HL-60 (cell line): Measurements from ENCODE around the gene SUPT4H1.

Experiments
- DNase-seq, 2 experiments: peaks; one replicate each; pipeline ENCODE4 v3.0.0-alpha.2; 2010 to 2020; ENCODE audit warnings: low read depth in 1 of 2, low spot score in 1 of 2
- H3K27ac ChIP-seq: fragments of 250-450 bp; sonication (Bioruptor Pico); replicated peaks from 2 replicates; pipeline ENCODE4 v1.5.1; 2020; ENCODE audit warnings: mild to moderate bottlenecking, moderate library complexity
- H3K27me3 ChIP-seq: fragments of 250-450 bp; sonication (Bioruptor Pico); 2 replicates; pipeline ENCODE4 v1.5.1; 2021; ENCODE audit warnings: mild to moderate bottlenecking, moderate library complexity; ENCODE audit not compliant: insufficient read depth, poor library complexity, severe bottlenecking
- H3K4me3 ChIP-seq: replicated peaks from 2 replicates; pipeline ENCODE4 v1.5.1; 2011; ENCODE audit warnings: mild to moderate bottlenecking, control low read depth, low read length; ENCODE audit not compliant: insufficient read depth
- GABPA ChIP-seq: IDR thresholded peaks from 2 replicates; pipeline ENCODE4 v1.6.1; 2012; ENCODE audit warnings: low read depth
- POLR2AphosphoS5 ChIP-seq: IDR thresholded peaks from 2 replicates; pipeline ENCODE4 v1.6.1; 2012; ENCODE audit warnings: low read depth
- SPI1 ChIP-seq: IDR thresholded peaks from 2 replicates; pipeline ENCODE4 v1.6.1; 2012; ENCODE audit warnings: low read depth, mild to moderate bottlenecking, borderline replicate concordance
- TF ChIP-seq, protein P1 (sequence below): IDR thresholded peaks from one replicate; pipeline ENCODE4 v1.5.1; 2011; ENCODE audit warnings: low read length, control low read depth, inconsistent platforms; ENCODE audit not compliant: insufficient read depth
- TF ChIP-seq, protein P2 (sequence below): IDR thresholded peaks from 2 replicates; pipeline ENCODE4 v1.6.1; 2012; ENCODE audit warnings: low read depth; ENCODE audit not compliant: insufficient replicate concordance

The SUPT4H1 gene

DNA sequence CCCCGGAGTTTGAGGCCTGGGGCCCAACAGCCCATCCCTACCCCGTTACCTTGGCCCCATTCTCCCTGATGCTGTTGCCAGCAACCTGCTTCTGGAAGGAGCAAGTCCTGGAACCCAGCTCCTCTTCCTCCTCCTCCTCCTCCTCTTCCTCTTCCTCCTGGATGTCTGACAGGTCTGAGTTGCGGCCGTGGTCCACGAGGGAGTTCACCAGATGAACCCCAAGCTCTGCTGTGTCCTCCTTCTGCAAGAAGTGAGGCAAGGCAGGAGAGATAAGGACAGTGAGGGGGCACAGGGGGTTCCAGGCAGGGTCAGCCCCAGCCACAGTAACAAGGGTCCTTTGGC is 42.1 kb downstream of the SUPT4H1 start:
- no peak for DNase-seq
- Histone ChIP-seq H3K27ac (0 out of 2 replicates have a peak overlapping the region, but pooled peaks have one; percentile 26), H3K27me3 (no peaks in the 10 kb centered on the region), H3K4me3 (no peak overlapping the region)
- 0 out of 2 replicates have a peak, but pooled peaks have one; percentile 67 for TF ChIP-seq POLR2AphosphoS5
- TF ChIP-seq, protein P1, sequence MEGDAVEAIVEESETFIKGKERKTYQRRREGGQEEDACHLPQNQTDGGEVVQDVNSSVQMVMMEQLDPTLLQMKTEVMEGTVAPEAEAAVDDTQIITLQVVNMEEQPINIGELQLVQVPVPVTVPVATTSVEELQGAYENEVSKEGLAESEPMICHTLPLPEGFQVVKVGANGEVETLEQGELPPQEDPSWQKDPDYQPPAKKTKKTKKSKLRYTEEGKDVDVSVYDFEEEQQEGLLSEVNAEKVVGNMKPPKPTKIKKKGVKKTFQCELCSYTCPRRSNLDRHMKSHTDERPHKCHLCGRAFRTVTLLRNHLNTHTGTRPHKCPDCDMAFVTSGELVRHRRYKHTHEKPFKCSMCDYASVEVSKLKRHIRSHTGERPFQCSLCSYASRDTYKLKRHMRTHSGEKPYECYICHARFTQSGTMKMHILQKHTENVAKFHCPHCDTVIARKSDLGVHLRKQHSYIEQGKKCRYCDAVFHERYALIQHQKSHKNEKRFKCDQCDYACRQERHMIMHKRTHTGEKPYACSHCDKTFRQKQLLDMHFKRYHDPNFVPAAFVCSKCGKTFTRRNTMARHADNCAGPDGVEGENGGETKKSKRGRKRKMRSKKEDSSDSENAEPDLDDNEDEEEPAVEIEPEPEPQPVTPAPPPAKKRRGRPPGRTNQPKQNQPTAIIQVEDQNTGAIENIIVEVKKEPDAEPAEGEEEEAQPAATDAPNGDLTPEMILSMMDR, result no peak
- no peak for TF ChIP-seq GABPA
- TF ChIP-seq SPI1, result no peak
- TF ChIP-seq, protein P2, sequence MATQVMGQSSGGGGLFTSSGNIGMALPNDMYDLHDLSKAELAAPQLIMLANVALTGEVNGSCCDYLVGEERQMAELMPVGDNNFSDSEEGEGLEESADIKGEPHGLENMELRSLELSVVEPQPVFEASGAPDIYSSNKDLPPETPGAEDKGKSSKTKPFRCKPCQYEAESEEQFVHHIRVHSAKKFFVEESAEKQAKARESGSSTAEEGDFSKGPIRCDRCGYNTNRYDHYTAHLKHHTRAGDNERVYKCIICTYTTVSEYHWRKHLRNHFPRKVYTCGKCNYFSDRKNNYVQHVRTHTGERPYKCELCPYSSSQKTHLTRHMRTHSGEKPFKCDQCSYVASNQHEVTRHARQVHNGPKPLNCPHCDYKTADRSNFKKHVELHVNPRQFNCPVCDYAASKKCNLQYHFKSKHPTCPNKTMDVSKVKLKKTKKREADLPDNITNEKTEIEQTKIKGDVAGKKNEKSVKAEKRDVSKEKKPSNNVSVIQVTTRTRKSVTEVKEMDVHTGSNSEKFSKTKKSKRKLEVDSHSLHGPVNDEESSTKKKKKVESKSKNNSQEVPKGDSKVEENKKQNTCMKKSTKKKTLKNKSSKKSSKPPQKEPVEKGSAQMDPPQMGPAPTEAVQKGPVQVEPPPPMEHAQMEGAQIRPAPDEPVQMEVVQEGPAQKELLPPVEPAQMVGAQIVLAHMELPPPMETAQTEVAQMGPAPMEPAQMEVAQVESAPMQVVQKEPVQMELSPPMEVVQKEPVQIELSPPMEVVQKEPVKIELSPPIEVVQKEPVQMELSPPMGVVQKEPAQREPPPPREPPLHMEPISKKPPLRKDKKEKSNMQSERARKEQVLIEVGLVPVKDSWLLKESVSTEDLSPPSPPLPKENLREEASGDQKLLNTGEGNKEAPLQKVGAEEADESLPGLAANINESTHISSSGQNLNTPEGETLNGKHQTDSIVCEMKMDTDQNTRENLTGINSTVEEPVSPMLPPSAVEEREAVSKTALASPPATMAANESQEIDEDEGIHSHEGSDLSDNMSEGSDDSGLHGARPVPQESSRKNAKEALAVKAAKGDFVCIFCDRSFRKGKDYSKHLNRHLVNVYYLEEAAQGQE, result no peak

DNA sequence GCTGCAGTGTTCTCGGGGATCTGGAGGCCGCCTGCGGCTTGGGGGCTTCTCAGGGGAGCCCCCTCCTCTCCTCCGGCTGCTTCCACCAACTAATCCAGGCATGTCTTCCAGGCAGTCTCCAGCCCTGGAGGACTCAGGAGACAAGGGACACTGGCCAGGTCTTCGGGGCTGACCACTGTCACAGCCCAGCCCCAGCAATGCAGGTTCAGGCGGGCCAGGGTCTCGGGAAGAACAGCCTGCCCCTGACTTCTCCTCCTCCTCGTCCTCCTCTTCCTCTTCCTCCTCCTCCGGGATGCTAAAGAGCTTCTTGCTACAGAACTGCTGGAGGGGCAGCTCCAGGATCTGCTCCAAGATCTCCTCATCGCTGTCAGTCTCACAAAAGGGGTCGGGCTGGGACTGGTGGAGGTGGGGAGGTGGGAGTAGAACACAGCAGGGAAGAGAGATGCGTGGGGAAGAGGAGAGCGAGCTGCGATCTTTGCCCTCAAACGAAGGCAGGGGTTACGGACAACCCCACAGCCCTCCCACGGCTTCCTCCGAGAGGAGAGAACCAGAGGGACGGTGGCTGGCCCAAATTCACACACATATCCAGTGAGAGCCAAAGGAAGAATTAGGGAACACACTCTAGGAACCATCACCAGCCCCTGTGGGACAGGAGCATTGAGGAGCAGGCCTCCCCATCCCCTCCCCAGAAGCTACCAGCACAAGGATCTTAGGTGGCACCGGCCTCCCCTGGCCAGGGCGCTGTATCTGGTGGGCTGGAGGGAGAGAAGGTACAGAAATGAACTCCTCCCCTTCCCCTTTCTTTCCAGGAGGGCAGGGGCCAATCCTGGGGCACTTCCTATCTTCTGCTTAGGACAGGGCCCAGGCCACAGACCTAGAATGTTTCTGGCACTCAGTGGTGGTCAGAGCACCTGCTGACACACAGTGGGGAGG is 42.8 kb downstream of the SUPT4H1 start:
- DNase-seq, result peak in 1 of 2 experiments; percentile 62
- TF ChIP-seq, protein P2, result no peak
- TF ChIP-seq, protein P1, result no peak
- TF ChIP-seq GABPA (no peak), SPI1 (peak; percentile 63; the same call in 1 of the 2 replicates), POLR2AphosphoS5 (no peak; the same call in 1 of the 2 replicates)

DNA sequence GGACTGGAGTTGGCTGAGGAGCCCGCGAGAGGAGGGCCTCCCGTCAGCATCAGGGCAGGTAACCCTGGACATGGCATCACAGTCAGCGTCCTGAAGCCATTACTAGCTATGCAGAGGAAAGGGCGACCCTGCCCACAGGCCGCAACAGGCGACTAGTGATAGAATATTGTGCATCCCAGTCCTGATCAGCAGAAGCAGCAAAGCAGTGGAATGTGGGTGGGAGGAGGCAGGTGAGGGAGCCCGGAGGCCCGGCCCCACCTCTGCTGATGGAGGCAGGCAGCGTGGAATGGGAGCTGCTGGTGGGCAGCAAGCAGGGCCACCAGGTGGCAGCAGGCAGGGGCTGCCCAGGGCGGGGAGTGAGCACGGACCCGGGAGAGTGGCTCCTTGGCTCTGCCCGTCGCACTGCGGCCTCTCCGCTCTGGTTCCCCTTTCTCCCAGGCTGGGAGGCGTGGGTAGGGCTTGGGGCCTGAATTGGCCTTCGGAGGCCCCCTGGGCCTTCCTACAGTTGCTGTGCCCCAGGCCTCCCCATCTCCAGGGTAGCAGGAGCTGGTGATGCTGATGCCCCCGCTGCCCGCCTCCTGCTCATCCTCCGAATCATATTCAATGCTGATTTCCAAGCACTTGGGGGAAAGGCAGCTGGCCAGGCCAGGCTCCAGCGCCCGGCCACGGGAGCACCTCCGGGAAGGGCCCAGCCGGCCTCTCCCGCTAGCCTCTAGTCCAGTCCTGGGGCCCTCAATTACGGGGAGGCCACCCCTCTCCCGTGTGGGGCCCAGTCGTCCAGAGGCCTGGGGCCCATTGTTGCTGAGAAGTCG is 43.6 kb downstream of the SUPT4H1 start:
- TF ChIP-seq, protein P1, result peak; percentile 52
- TF ChIP-seq POLR2AphosphoS5 (peak; percentile 11; the same call in 1 of the 2 replicates), SPI1 (no peak), GABPA (0 out of 2 replicates have a peak, but pooled peaks have one; percentile 11)
- TF ChIP-seq, protein P2, result no peak
- H3K27ac ChIP-seq, result peak overlapping the region; percentile 26
- no peaks in the 10 kb centered on the region for H3K27me3 ChIP-seq
- no peak overlapping the region for H3K4me3 ChIP-seq
- peak in 1 of 2 experiments; percentile 85 for DNase-seq

More for the DNA sequence above, 42.8 kb downstream of the SUPT4H1 start:
- Histone ChIP-seq H3K27ac (peak overlapping the region; percentile 26; the same call in 1 of the 2 replicates), H3K27me3 (no peaks in the 10 kb centered on the region), H3K4me3 (no peak overlapping the region)
